Measurements from ENCODE around the gene SPEG. TPM values are rescaled to one million over a fixed set of nuclear protein-coding genes. Genes with fewer than 3 reads are reported as not detected.

Gene SPEG
- total RNA-seq, 4 donors from 2014 or later: 6.7 to 10.2 (median 8.1) TPM

- H3K4me3 ChIP-seq: no peak overlapping the region
- 43 to 54% methylated on average over 8 of the region's 8 CpGs for WGBS, 2 donors
- DNase-seq (ENCODE audit: low spot score in 2 of 2): no peak
- H3K36me3 ChIP-seq: no peaks in the 10 kb centered on the region
- H3K27ac ChIP-seq: no peak overlapping the region
- no peak for TF ChIP-seq EP300 (IDR thresholded peaks at IDR 0.05)
- peaks cover 0 to 18% (median 3%) of the 10 kb centered on the region in 4 donors for H3K9me3 ChIP-seq
- peaks cover 0 to 19% of the 10 kb centered on the region in 2 donors for H3K27me3 ChIP-seq
- no peaks in the 10 kb centered on the region for H3K4me1 ChIP-seq
Observed at GRCh38 chr2:219408631-219409030, 26.0 kb upstream of the SPEG start.

- Histone ChIP-seq H3K4me3 (no peak overlapping the region), H3K36me3 (no peaks in the 10 kb centered on the region), H3K27me3 (peaks cover 0 to 28% of the 10 kb centered on the region in 2 donors), H3K9me3 (peaks cover 0 to 18% (median 3%) of the 10 kb centered on the region in 4 donors), H3K4me1 (no peaks in the 10 kb centered on the region), H3K27ac (no peak overlapping the region)
- no peak for DNase-seq (ENCODE audit: low spot score in 2 of 2)
- TF ChIP-seq POLR2A (IDR thresholded peaks at IDR 0.05) (no peak), CTCF (IDR thresholded peaks at IDR 0.05) (no peak), EP300 (IDR thresholded peaks at IDR 0.05) (no peak)
- WGBS, 2 donors: 91% methylated on average over 5 of the region's 5 CpGs
Observed at GRCh38 chr2:219409619-219410018, 25.0 kb upstream of the SPEG start.

GRCh38 chr2:219410390-219410789, 24.3 kb upstream of the SPEG start:
- H3K27ac ChIP-seq: no peak overlapping the region
- peaks cover 0 to 31% of the 10 kb centered on the region in 2 donors for H3K27me3 ChIP-seq
- H3K9me3 ChIP-seq: peaks cover 0 to 18% (median 3%) of the 10 kb centered on the region in 4 donors
- no peaks in the 10 kb centered on the region for H3K4me1 ChIP-seq
- DNase-seq (ENCODE audit: low spot score in 2 of 2): no peak
- H3K4me3 ChIP-seq: no peak overlapping the region
- H3K36me3 ChIP-seq: no peaks in the 10 kb centered on the region
- 91 to 92% methylated on average over 8 of the region's 8 CpGs for WGBS, 2 donors
- TF ChIP-seq CTCF (IDR thresholded peaks at IDR 0.05) (no peak), EP300 (IDR thresholded peaks at IDR 0.05) (no peak), POLR2A (IDR thresholded peaks at IDR 0.05) (no peak)

GRCh38 chr2:219414857-219415256, 19.8 kb upstream of the SPEG start:
- Histone ChIP-seq H3K9me3 (peaks cover 0 to 18% (median 3%) of the 10 kb centered on the region in 4 donors), H3K4me1 (peaks cover 0 to 11% (median 4%) of the 10 kb centered on the region in 4 donors), H3K4me3 (no peak overlapping the region), H3K27me3 (peaks cover 0 to 69% of the 10 kb centered on the region in 2 donors), H3K27ac (no peak overlapping the region), H3K36me3 (no peaks in the 10 kb centered on the region)
- TF ChIP-seq CTCF (IDR thresholded peaks at IDR 0.05) (no peak), EP300 (IDR thresholded peaks at IDR 0.05) (no peak), POLR2A (IDR thresholded peaks at IDR 0.05) (no peak)
- 72 to 73% methylated on average over 4 of the region's 4 CpGs for WGBS, 2 donors
- no peak for DNase-seq (ENCODE audit: low spot score in 2 of 2)

- Histone ChIP-seq H3K4me3 (no peak overlapping the region), H3K36me3 (no peaks in the 10 kb centered on the region), H3K27me3 (peaks cover 0 to 75% of the 10 kb centered on the region in 2 donors), H3K27ac (no peak overlapping the region), H3K4me1 (peaks cover 0 to 11% (median 4%) of the 10 kb centered on the region in 4 donors), H3K9me3 (peaks cover 0 to 18% (median 3%) of the 10 kb centered on the region in 4 donors)
- TF ChIP-seq CTCF (IDR thresholded peaks at IDR 0.05): no peak
- no peak for TF ChIP-seq EP300 (IDR thresholded peaks at IDR 0.05)
- no peak for TF ChIP-seq POLR2A (IDR thresholded peaks at IDR 0.05)
- WGBS, 2 donors: 59 to 70% methylated on average over 5 of the region's 5 CpGs
- DNase-seq (ENCODE audit: low spot score in 2 of 2): no peak
Observed at GRCh38 chr2:219415580-219416234, 18.9 kb upstream of the SPEG start.

All from tibial nerve (tissue), 4 donors.